Measurements from ENCODE around the gene HSD17B1. TPM values are rescaled to one million over a fixed set of nuclear protein-coding genes. Genes with fewer than 3 reads are reported as not detected.
A peak's percentile ranks its signal among the peaks of the same experiment; 100 is the strongest.

Gene HSD17B1
- total RNA-seq, 1 donor from 2014 or later = 1.4 TPM

GRCh38 chr17:42530952-42531454 is 21.7 kb upstream of the HSD17B1 start:
- no peak overlapping the region for H3K4me3 Mint-ChIP-seq (ENCODE audit: unreplicated experiment)
- no peaks in the 10 kb centered on the region for H3K9me3 Mint-ChIP-seq (ENCODE audit: low read depth)
- no peak for TF ChIP-seq CTCF (IDR thresholded peaks at IDR 0.05)
- peaks cover 30% of the 10 kb centered on the region for H3K4me1 Mint-ChIP-seq (ENCODE audit: low read depth)
- H3K36me3 Mint-ChIP-seq (ENCODE audit: low read depth) = no peaks in the 10 kb centered on the region
- DNase-seq (ENCODE audit: low spot score) = no peak
- H3K27me3 Mint-ChIP-seq (ENCODE audit: low read depth) = no peaks in the 10 kb centered on the region
- no peak overlapping the region for H3K27ac Mint-ChIP-seq (ENCODE audit: unreplicated experiment)

- peaks cover 28% of the 10 kb centered on the region for H3K4me1 Mint-ChIP-seq (ENCODE audit: low read depth)
- H3K27ac Mint-ChIP-seq (ENCODE audit: unreplicated experiment) = peak overlapping the region; percentile 81
- H3K4me3 Mint-ChIP-seq (ENCODE audit: unreplicated experiment) = peak overlapping the region; percentile 65
- peak; percentile 72 for TF ChIP-seq CTCF (IDR thresholded peaks at IDR 0.05)
- no peak for DNase-seq (ENCODE audit: low spot score)
- H3K36me3 Mint-ChIP-seq (ENCODE audit: low read depth) = no peaks in the 10 kb centered on the region
- H3K9me3 Mint-ChIP-seq (ENCODE audit: low read depth) = no peaks in the 10 kb centered on the region
- no peaks in the 10 kb centered on the region for H3K27me3 Mint-ChIP-seq (ENCODE audit: low read depth)
Measured at GRCh38 chr17:42531455-42532354, 21.0 kb upstream of the HSD17B1 start.

- Mint-ChIP-seq H3K36me3 (ENCODE audit: low read depth) (peaks cover 10% of the 10 kb centered on the region), H3K4me3 (ENCODE audit: unreplicated experiment) (peak overlapping the region; percentile 71), H3K27me3 (ENCODE audit: low read depth) (no peaks in the 10 kb centered on the region), H3K4me1 (ENCODE audit: low read depth) (peaks cover 35% of the 10 kb centered on the region), H3K27ac (ENCODE audit: unreplicated experiment) (peak overlapping the region; percentile 99), H3K9me3 (ENCODE audit: low read depth) (no peaks in the 10 kb centered on the region)
- TF ChIP-seq CTCF (IDR thresholded peaks at IDR 0.05) = no peak
- no peak for DNase-seq (ENCODE audit: low spot score)
Measured at GRCh38 chr17:42535155-42536047, 17.3 kb upstream of the HSD17B1 start.

GRCh38 chr17:42536048-42536371 is 16.7 kb upstream of the HSD17B1 start, which contains the start of gene NAGLU:
TSS of gene NAGLU (plus strand) at chr17:42536241. CDS start at chr17:42536273, 32 bp downstream.
- DNase-seq (ENCODE audit: low spot score) = no peak
- Mint-ChIP-seq H3K36me3 (ENCODE audit: low read depth) (peaks cover 12% of the 10 kb centered on the region), H3K4me1 (ENCODE audit: low read depth) (peaks cover 34% of the 10 kb centered on the region), H3K9me3 (ENCODE audit: low read depth) (no peaks in the 10 kb centered on the region), H3K27me3 (ENCODE audit: low read depth) (no peaks in the 10 kb centered on the region), H3K27ac (ENCODE audit: unreplicated experiment) (peak within 1 kb of the TSS; percentile 99), H3K4me3 (ENCODE audit: unreplicated experiment) (peak within 1 kb of the TSS; percentile 85)
- TF ChIP-seq CTCF (IDR thresholded peaks at IDR 0.05) = no peak
